ENCODE results near the gene TOPORS.

DNA sequence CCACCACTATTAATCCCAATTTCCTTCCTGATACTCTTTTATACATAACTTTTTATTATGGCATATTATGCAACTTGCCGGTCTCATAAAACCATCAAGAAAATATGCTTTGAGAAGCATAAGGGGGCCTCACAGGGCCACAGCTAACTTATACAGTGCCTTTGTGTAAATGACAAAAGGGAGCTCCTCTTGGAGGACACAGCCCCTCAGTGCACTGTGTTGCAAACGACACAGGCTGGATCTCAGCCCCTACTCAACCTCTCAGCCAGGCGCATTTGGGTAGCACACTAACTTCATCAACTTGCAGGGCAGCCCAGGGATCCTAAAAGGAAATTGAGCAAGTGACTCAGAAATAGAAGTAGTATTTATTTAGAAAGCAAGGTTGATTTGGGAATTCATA lies 61.8 kb downstream of the TOPORS start:
- TF ChIP-seq, protein P1, sequence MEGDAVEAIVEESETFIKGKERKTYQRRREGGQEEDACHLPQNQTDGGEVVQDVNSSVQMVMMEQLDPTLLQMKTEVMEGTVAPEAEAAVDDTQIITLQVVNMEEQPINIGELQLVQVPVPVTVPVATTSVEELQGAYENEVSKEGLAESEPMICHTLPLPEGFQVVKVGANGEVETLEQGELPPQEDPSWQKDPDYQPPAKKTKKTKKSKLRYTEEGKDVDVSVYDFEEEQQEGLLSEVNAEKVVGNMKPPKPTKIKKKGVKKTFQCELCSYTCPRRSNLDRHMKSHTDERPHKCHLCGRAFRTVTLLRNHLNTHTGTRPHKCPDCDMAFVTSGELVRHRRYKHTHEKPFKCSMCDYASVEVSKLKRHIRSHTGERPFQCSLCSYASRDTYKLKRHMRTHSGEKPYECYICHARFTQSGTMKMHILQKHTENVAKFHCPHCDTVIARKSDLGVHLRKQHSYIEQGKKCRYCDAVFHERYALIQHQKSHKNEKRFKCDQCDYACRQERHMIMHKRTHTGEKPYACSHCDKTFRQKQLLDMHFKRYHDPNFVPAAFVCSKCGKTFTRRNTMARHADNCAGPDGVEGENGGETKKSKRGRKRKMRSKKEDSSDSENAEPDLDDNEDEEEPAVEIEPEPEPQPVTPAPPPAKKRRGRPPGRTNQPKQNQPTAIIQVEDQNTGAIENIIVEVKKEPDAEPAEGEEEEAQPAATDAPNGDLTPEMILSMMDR (IDR thresholded peaks at IDR 0.05) = no peak
- TF ChIP-seq POLR2A (IDR thresholded peaks at IDR 0.05) = no peak
